ENCODE data around the gene CMYA5.

DNA sequence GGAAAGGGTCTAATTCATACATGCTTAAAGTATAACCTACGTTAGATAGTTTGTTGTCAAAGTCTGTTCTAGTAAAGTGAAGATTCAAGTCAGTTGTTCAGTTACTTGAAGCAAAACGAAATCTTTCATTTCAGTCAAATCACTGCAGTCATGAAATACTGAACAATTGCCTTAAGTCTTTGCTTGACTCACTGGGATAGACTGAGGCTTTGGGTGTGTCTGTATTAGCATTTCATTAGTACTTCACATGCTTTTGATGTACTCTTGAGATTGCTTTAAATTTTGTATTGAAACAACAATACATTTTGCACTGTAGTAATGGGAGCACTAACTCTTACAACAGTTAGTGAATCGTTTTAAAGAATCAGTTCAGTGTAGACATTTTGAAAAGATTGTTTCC, 4.0 kb upstream of the CMYA5 start:
- TF ChIP-seq, protein P1, sequence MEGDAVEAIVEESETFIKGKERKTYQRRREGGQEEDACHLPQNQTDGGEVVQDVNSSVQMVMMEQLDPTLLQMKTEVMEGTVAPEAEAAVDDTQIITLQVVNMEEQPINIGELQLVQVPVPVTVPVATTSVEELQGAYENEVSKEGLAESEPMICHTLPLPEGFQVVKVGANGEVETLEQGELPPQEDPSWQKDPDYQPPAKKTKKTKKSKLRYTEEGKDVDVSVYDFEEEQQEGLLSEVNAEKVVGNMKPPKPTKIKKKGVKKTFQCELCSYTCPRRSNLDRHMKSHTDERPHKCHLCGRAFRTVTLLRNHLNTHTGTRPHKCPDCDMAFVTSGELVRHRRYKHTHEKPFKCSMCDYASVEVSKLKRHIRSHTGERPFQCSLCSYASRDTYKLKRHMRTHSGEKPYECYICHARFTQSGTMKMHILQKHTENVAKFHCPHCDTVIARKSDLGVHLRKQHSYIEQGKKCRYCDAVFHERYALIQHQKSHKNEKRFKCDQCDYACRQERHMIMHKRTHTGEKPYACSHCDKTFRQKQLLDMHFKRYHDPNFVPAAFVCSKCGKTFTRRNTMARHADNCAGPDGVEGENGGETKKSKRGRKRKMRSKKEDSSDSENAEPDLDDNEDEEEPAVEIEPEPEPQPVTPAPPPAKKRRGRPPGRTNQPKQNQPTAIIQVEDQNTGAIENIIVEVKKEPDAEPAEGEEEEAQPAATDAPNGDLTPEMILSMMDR (IDR thresholded peaks at IDR 0.05; ENCODE audit: insufficient read depth, low read length, poor library complexity, severe bottlenecking), result no peak
- TF ChIP-seq EZH2phosphoT487 (conservative IDR thresholded peaks at IDR 0.05; ENCODE audit: low read length), result no peak

Data from SU-DHL-6 (cell line).